ENCODE data around the gene SLC35F4.

DNA sequence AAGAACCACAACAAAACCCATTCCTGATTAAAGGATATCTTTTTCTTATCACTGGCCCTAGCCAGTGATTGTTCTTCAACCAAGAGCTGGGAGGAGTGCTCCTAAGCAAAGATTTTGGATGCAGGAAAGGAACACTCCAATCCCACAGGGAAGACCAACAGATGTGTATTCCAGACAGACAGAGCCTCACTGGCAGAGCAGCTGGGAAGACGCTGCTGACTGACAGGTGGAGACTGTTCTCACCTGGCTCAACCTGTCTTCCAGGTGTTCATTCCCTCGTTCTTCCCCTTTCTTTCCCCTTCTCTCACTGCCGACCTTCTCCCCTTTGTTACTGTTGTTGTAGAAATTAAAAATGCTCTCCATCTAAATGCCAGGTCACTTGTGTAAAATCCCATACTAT, 282.5 kb downstream of the SLC35F4 start:
- no peak for TF ChIP-seq CTCF (IDR thresholded peaks at IDR 0.05)
- no peak for TF ChIP-seq EZH2 (IDR thresholded peaks at IDR 0.05; ENCODE audit: borderline replicate concordance, insufficient read depth, low read depth, low read length, poor library complexity, severe bottlenecking)
